ENCODE data around the gene TICRR. TPM values are rescaled to one million over a fixed set of nuclear protein-coding genes. Genes with fewer than 3 reads are reported as not detected.

TICRR gene
- total and polyA plus RNA-seq, 2 of the 13 experiments (the other 11 are each of a cell fraction or from before 2014, with no cell fraction given) = 4.1 to 14.3 TPM

- TF ChIP-seq THRA (CRISPR knock-in tag; IDR thresholded peaks at IDR 0.05; ENCODE audit: borderline replicate concordance) (no peak), ZNF281 (CRISPR knock-in tag; IDR thresholded peaks at IDR 0.05; ENCODE audit: borderline replicate concordance) (no peak), NFAT5 (CRISPR knock-in tag; IDR thresholded peaks at IDR 0.05) (no peak), ZNF746 (CRISPR knock-in tag; IDR thresholded peaks at IDR 0.05) (no peak), ZNF251 (CRISPR knock-in tag; IDR thresholded peaks at IDR 0.05) (no peak), BRCA1 (CRISPR knock-in tag; IDR thresholded peaks at IDR 0.05) (no peak), ATAD3A (CRISPR knock-in tag; IDR thresholded peaks at IDR 0.05) (no peak), FOXJ3 (CRISPR knock-in tag; IDR thresholded peaks at IDR 0.05; ENCODE audit: borderline replicate concordance) (no peak), MED1 (CRISPR knock-in tag; IDR thresholded peaks at IDR 0.05) (no peak), ZNF800 (CRISPR knock-in tag; IDR thresholded peaks at IDR 0.05) (no peak), ZBTB43 (CRISPR knock-in tag; conservative IDR thresholded peaks at IDR 0.05) (no peak), ERF (CRISPR knock-in tag; IDR thresholded peaks at IDR 0.05) (no peak), GRHL1 (CRISPR knock-in tag; conservative IDR thresholded peaks at IDR 0.05) (no peak; the same call in 1 of the 2 replicates)
Measured at GRCh38 chr15:89575656-89576416, 567 bp downstream of the TICRR start (continued).
